IMR-90 (cell line): ENCODE measurements around the gene NANOS1. TPM values are rescaled to one million over a fixed set of nuclear protein-coding genes. Genes with fewer than 3 reads are reported as not detected.

ENCODE experiments used
- ATAC-seq: fragments of 200-7000 bp; cut with Tn5 transposase; 2 replicates; pipeline ENCODE4 v1.9.1; 2020; ENCODE audit warnings: low read depth, mild to moderate bottlenecking, moderate library complexity
- BruUV-seq: library from RNA; stranded (reverse); fragments of 400-500 nt; replicated peaks from 2 replicates; lab custom pipeline; 2021; lab: Mats Ljungman, UMichigan
- CTCF ChIA-PET: fragments of 300-600 bp; formaldehyde crosslinking; extraction: SDS; loops from one replicate; lab custom pipeline; 2021; ENCODE audit warnings: antibody characterized with exemption; lab: Yijun Ruan, JAX
- POLR2A ChIA-PET: fragments of 300-600 bp; sonication (Branson Sonifier 250); formaldehyde crosslinking; loops from one replicate; lab custom pipeline; 2022; ENCODE audit warnings: antibody characterized with exemption; ENCODE audit not compliant: unreplicated experiment; lab: Charles Lee
- DNase-seq: peaks from one replicate; pipeline ENCODE4 v3.0.0; 2013
- H2AFZ ChIP-seq: replicated peaks from 2 replicates; pipeline ENCODE3; 2013; ENCODE audit warnings: low read length, mild to moderate bottlenecking; ENCODE audit not compliant: poor library complexity
- H2AK5ac ChIP-seq: 2 replicates; pipeline ENCODE4 v1.6.1; 2013; ENCODE audit warnings: low read depth, low read length, inconsistent platforms
- H2AK9ac ChIP-seq: replicated peaks from 2 replicates; pipeline ENCODE3; 2013; ENCODE audit warnings: mild to moderate bottlenecking, low read depth, low read length, moderate library complexity; ENCODE audit not compliant: poor library complexity
- H2BK120ac ChIP-seq: 2 replicates; pipeline ENCODE4 v1.6.1; 2013; ENCODE audit warnings: low read depth, low read length, inconsistent platforms
- H2BK15ac ChIP-seq: 3 replicates; pipeline ENCODE4 v1.6.1; 2013; ENCODE audit warnings: low read depth, low read length, inconsistent platforms
- H2BK20ac ChIP-seq: 2 replicates; pipeline ENCODE4 v1.6.1; 2013; ENCODE audit warnings: low read depth, mild to moderate bottlenecking, inconsistent platforms, low read length, moderate library complexity
- H2BK5ac ChIP-seq: 2 replicates; pipeline ENCODE4 v1.6.1; 2013; ENCODE audit warnings: mild to moderate bottlenecking, low read depth, low read length, inconsistent platforms; ENCODE audit not compliant: poor library complexity, severe bottlenecking
- H3K14ac ChIP-seq: replicated peaks from 2 replicates; pipeline ENCODE4 v1.6.1; 2013; ENCODE audit warnings: low read depth, low read length, inconsistent platforms
- H3K18ac ChIP-seq: 2 replicates; pipeline ENCODE4 v1.6.1; 2013; ENCODE audit warnings: low read depth, low read length, control low read depth
- H3K23ac ChIP-seq: 2 replicates; pipeline ENCODE4 v1.6.1; 2013; ENCODE audit warnings: low read depth, low read length, inconsistent platforms
- H3K27ac ChIP-seq: 2 replicates; pipeline ENCODE4 v1.5.1; 2013; ENCODE audit warnings: mild to moderate bottlenecking, control low read depth, low read length; ENCODE audit not compliant: insufficient read depth
- H3K27me3 ChIP-seq: 2 replicates; pipeline ENCODE4 v1.6.1; 2013; ENCODE audit warnings: low read length; ENCODE audit not compliant: control insufficient read depth, insufficient read depth
- H3K36me3 ChIP-seq: 2 replicates; pipeline ENCODE4 v1.6.1; 2013; ENCODE audit warnings: low read length, mixed read lengths; ENCODE audit not compliant: control insufficient read depth, insufficient read depth
- H3K4ac ChIP-seq: 2 replicates; pipeline ENCODE4 v1.6.1; 2013; ENCODE audit warnings: low read depth, low read length, inconsistent platforms
- H3K4me1 ChIP-seq: 2 replicates; pipeline ENCODE4 v1.6.1; 2013; ENCODE audit warnings: low read length, mixed read lengths; ENCODE audit not compliant: control insufficient read depth, insufficient read depth
- H3K4me2 ChIP-seq: 2 replicates; pipeline ENCODE4 v1.6.1; 2013; ENCODE audit warnings: low read depth, mild to moderate bottlenecking, control low read depth, low read length, moderate library complexity
- H3K4me3 ChIP-seq: 2 replicates; pipeline ENCODE4 v1.5.1; 2013; ENCODE audit warnings: low read depth, mild to moderate bottlenecking, control low read depth, low read length, moderate library complexity; ENCODE audit not compliant: insufficient read depth
- H3K56ac ChIP-seq: 2 replicates; pipeline ENCODE4 v1.6.1; 2013; ENCODE audit warnings: low read length, inconsistent platforms; ENCODE audit not compliant: insufficient read depth; ENCODE audit errors: extremely low read depth
- H3K79me1 ChIP-seq, 2 experiments: 2 replicates each; pipeline ENCODE4 v1.6.1; 2013; ENCODE audit warnings: low read length in 2 of 2, inconsistent platforms in 1 of 2, low read depth in 1 of 2
- H3K9ac ChIP-seq: 2 replicates; pipeline ENCODE4 v1.6.1; 2013; ENCODE audit warnings: low read depth, low read length, control low read depth
- H3K9me1 ChIP-seq: 2 replicates; pipeline ENCODE4 v1.6.1; 2013; ENCODE audit warnings: low read length, inconsistent platforms; ENCODE audit not compliant: insufficient read depth
- H3K9me3 ChIP-seq: 2 replicates; pipeline ENCODE4 v1.6.1; 2013; ENCODE audit warnings: low read length; ENCODE audit not compliant: control insufficient read depth, insufficient read depth
- H4K20me1 ChIP-seq: 2 replicates; pipeline ENCODE4 v1.6.1; 2013; ENCODE audit warnings: low read length, inconsistent platforms; ENCODE audit not compliant: insufficient read depth
- H4K5ac ChIP-seq: 2 replicates; pipeline ENCODE4 v1.6.1; 2013; ENCODE audit warnings: mild to moderate bottlenecking, low read depth, low read length, control low read depth
- H4K8ac ChIP-seq, 2 experiments: 2 replicates each; pipeline ENCODE4 v1.6.1; 2013; ENCODE audit warnings: low read depth in 2 of 2, low read length in 2 of 2, control low read depth in 1 of 2, inconsistent platforms in 1 of 2
- H4K91ac ChIP-seq: 2 replicates; pipeline ENCODE4 v1.6.1; 2013; ENCODE audit warnings: low read depth, low read length, inconsistent platforms; ENCODE audit not compliant: insufficient read depth
- BHLHE40 ChIP-seq: fragments of 150-350 bp; IDR thresholded peaks from 2 replicates; pipeline ENCODE4 v1.6.1; 2016; ENCODE audit warnings: mild to moderate bottlenecking, low read depth, low read length
- CEBPB ChIP-seq: IDR thresholded peaks from 2 replicates; pipeline ENCODE4 v1.6.1; 2012; ENCODE audit warnings: low read depth, low read length, improper control_type of control experiment
- CHD1 ChIP-seq: IDR thresholded peaks from 2 replicates; pipeline ENCODE4 v1.6.1; 2012; ENCODE audit warnings: low read depth, low read length, improper control_type of control experiment
- CTCF ChIP-seq: conservative IDR thresholded peaks from 2 replicates; pipeline ENCODE4 v1.5.1; 2012; ENCODE audit warnings: mild to moderate bottlenecking, low read depth, low read length, improper control_type of control experiment
- FOS ChIP-seq: fragments of 150-350 bp; IDR thresholded peaks from 2 replicates; pipeline ENCODE4 v1.6.1; 2016; ENCODE audit warnings: low read depth, low read length
- MAFK ChIP-seq: IDR thresholded peaks from 2 replicates; pipeline ENCODE4 v1.6.1; 2012; ENCODE audit warnings: low read depth, low read length, improper control_type of control experiment
- MAZ ChIP-seq: IDR thresholded peaks from 2 replicates; pipeline ENCODE4 v1.6.1; 2012; ENCODE audit warnings: low read depth, mild to moderate bottlenecking, low read length, improper control_type of control experiment, moderate library complexity, borderline replicate concordance
- NFE2L2 ChIP-seq: fragments of 150-350 bp; IDR thresholded peaks from 2 replicates; pipeline ENCODE4 v1.6.1; 2016; ENCODE audit warnings: low read depth, mild to moderate bottlenecking, low read length
- RCOR1 ChIP-seq: IDR thresholded peaks from 2 replicates; pipeline ENCODE4 v1.6.1; 2012; ENCODE audit warnings: mild to moderate bottlenecking, low read length, improper control_type of control experiment; ENCODE audit not compliant: insufficient replicate concordance
- WGBS, 2 experiments: methylation state at CpG; one replicate each; pipeline versions ENCODE4 v1.1.5 to v1.1.7; 2013; ENCODE audit warnings: missing lambda C conversion rate in 2 of 2; ENCODE audit not compliant: insufficient read length in 1 of 2; ENCODE audit errors: extremely low coverage in 2 of 2; 5-methylcytosine and 5-hydroxymethylcytosine counted together
- dilution Hi-C: fragments of 300-500 bp; cut with HindIII; formaldehyde crosslinking; loops from one replicate; pipeline ENCODE4 v1.14.3; 2018; ENCODE audit warnings: low sequenced_read_pairs; ENCODE audit not compliant: unreplicated experiment
- in situ Hi-C: fragments of 300-500 bp; cut with MboI; formaldehyde crosslinking; loops from 3 replicates; pipeline ENCODE4 v1.14.3; 2019; ENCODE audit warnings: low sequenced_read_pairs, inconsistent platforms, mixed read lengths
- intact Hi-C: fragments of 100-400 bp; cut with micrococcal nuclease; formaldehyde crosslinking; loops from 2 replicates; pipeline ENCODE4 v1.10.0; 2022
- polyA plus RNA-seq, 3 experiments: library from polyadenylated mRNA; depleted of rRNA; stranded (reverse); fragments of >200 nt; gene quantifications; 2 replicates each; pipeline ENCODE4 v1.2.3, GENCODE V29; 2012; ENCODE audit warnings: low replicate concordance in 1 of 3
- total RNA-seq: library from RNA; depleted of rRNA; stranded (reverse); fragments of >200 nt; gene quantifications from 2 replicates; pipeline ENCODE4 v1.2.3, GENCODE V29; 2012

NANOS1 gene
- total and polyA plus RNA-seq, 2 of the 4 experiments (the other 2 are of a cell fraction): under 0.01 to 0.12 TPM

- Histone ChIP-seq H3K36me3 (no peaks in the 10 kb centered on the region), H3K4me3 (no peak overlapping the region), H2BK5ac (no peak overlapping the region), H2AK5ac (no peak overlapping the region), H3K79me1 (no peaks in the 10 kb centered on the region), H3K4me1 (peaks cover 12% of the 10 kb centered on the region), H2AFZ (no peak overlapping the region), H3K27ac (no peak overlapping the region), H2AK9ac (no peak overlapping the region), H3K23ac (no peak overlapping the region), H4K8ac (no peak overlapping the region), H4K91ac (no peak overlapping the region), H4K5ac (no peak overlapping the region), H3K18ac (no peak overlapping the region), H3K9me3 (peaks cover 3% of the 10 kb centered on the region; the same call in 1 of the 2 replicates), H2BK20ac (no peak overlapping the region), H2BK15ac (no peak overlapping the region), H2BK120ac (no peak overlapping the region), H3K9ac (no peak overlapping the region), H3K56ac (no peak overlapping the region), H3K27me3 (peaks cover 25% of the 10 kb centered on the region), H4K20me1 (peaks cover 15% of the 10 kb centered on the region), H3K9me1 (peaks cover 13% of the 10 kb centered on the region), H3K4ac (no peak overlapping the region), H3K14ac (no peak overlapping the region), H3K4me2 (no peak overlapping the region; the same call in 1 of the 2 replicates)
- CTCF ChIA-PET: interaction anchor here (1.1 kb wide), 1 partner anchor 19 kb away, joined by 3 read pairs; no protein-coding TSS in a partner anchor
- WGBS, 2 experiments: 37% methylated on average over 6 of the region's 9 CpGs; no CpG with 5 or more reads in 1 of the 2 experiments
- no TSS peak for BruUV-seq
- TF ChIP-seq CTCF (0 out of 2 replicates have a peak, but pooled peaks have one; percentile 3), CEBPB (peak; percentile 98), CHD1 (no peak), FOS (peak; percentile 95), BHLHE40 (peak; percentile 49; the same call in 1 of the 2 replicates), NFE2L2 (peak; percentile 41; the same call in 1 of the 2 replicates), MAZ (no peak), RCOR1 (peak; percentile 92), MAFK (peak; percentile 21; the same call in 1 of the 2 replicates)
- peak; percentile 91 for ATAC-seq
- dilution Hi-C loops: no loop called here
- peak; percentile 100 for DNase-seq
- POLR2A ChIA-PET: no interaction called here
- intact Hi-C loops: loop anchor here (1.0 to 5.0 kb wide), 2 partner anchors 251 to 439 kb away; no protein-coding TSS in a partner anchor
- in situ Hi-C loops: no loop called here
Measured at GRCh38 chr10:119006451-119007210, 22.9 kb upstream of the NANOS1 start.
